Mesendoderm (in vitro differentiated cells): Measurements from ENCODE around the gene DMRT1.
A peak's percentile ranks its signal among the peaks of the same experiment; 100 is the strongest.
"Not testable (repeated sequence)": the region's sequence is repeated elsewhere in the genome, so short reads cannot be mapped to it uniquely, and the experiment has no call there.

Experiments
- DNase-seq: peaks from one replicate; pipeline ENCODE4 v3.0.0; 2013
- H2AK5ac ChIP-seq: 2 replicates; pipeline ENCODE4 v1.6.1; 2013; ENCODE audit warnings: low read length, inconsistent platforms
- H2BK120ac ChIP-seq: 2 replicates; pipeline ENCODE4 v1.6.1; 2013; ENCODE audit warnings: low read depth, mild to moderate bottlenecking, low read length, moderate library complexity, mixed read lengths
- H2BK15ac ChIP-seq: replicated peaks from 2 replicates; pipeline ENCODE4 v1.6.1; 2013; ENCODE audit warnings: low read depth, mild to moderate bottlenecking, moderate library complexity
- H2BK5ac ChIP-seq: 2 replicates; pipeline ENCODE4 v1.6.1; 2013; ENCODE audit warnings: low read length, inconsistent platforms
- H3K18ac ChIP-seq: 2 replicates; pipeline ENCODE4 v1.6.1; 2013; ENCODE audit warnings: mild to moderate bottlenecking, low read length, mixed read lengths
- H3K23ac ChIP-seq: one replicate; pipeline ENCODE4 v1.6.1; 2013; ENCODE audit warnings: low read length
- H3K27ac ChIP-seq: 2 replicates; pipeline ENCODE4 v1.5.1; 2013; ENCODE audit warnings: low read depth, mild to moderate bottlenecking, inconsistent platforms, low read length, moderate library complexity
- H3K27me3 ChIP-seq: 2 replicates; pipeline ENCODE4 v1.6.1; 2013; ENCODE audit warnings: low read length, control low read depth, mild to moderate bottlenecking, inconsistent platforms; ENCODE audit not compliant: insufficient read depth, poor library complexity
- H3K36me3 ChIP-seq: 2 replicates; pipeline ENCODE4 v1.6.1; 2013; ENCODE audit warnings: low read length, inconsistent platforms; ENCODE audit not compliant: control insufficient read depth, insufficient read depth
- H3K4ac ChIP-seq: one replicate; pipeline ENCODE4 v1.6.1; 2013; ENCODE audit warnings: low read depth, mild to moderate bottlenecking, low read length, moderate library complexity
- H3K4me1 ChIP-seq: 2 replicates; pipeline ENCODE4 v1.6.1; 2013; ENCODE audit warnings: low read depth, low read length, inconsistent platforms; ENCODE audit not compliant: control insufficient read depth
- H3K4me2 ChIP-seq: 2 replicates; pipeline ENCODE4 v1.6.1; 2013; ENCODE audit warnings: low read length
- H3K4me3 ChIP-seq: 2 replicates; pipeline ENCODE4 v1.5.1; 2013; ENCODE audit warnings: mild to moderate bottlenecking, low read length
- H3K56ac ChIP-seq: one replicate; pipeline ENCODE4 v1.6.1; 2013; ENCODE audit warnings: low read length
- H3K79me1 ChIP-seq: 2 replicates; pipeline ENCODE4 v1.6.1; 2013; ENCODE audit warnings: low read length, inconsistent platforms
- H3K79me2 ChIP-seq: 2 replicates; pipeline ENCODE4 v1.6.1; 2013; ENCODE audit warnings: mild to moderate bottlenecking, low read length; ENCODE audit not compliant: control insufficient read depth, insufficient read depth
- H3K9ac ChIP-seq: 2 replicates; pipeline ENCODE4 v1.6.1; 2013; ENCODE audit warnings: low read length, inconsistent platforms
- H4K5ac ChIP-seq: one replicate; pipeline ENCODE4 v1.6.1; 2013; ENCODE audit warnings: low read length
- H4K8ac ChIP-seq: one replicate; pipeline ENCODE4 v1.6.1; 2013; ENCODE audit warnings: low read depth, mild to moderate bottlenecking, control low read depth, low read length, moderate library complexity
- WGBS: extraction: QIAGEN DNeasy Blood & Tissue Kit; methylation state at CpG from one replicate; pipeline ENCODE4 v1.1.7; 2013; ENCODE audit warnings: low lambda C conversion rate, missing lambda C conversion rate; ENCODE audit not compliant: insufficient coverage; ENCODE audit errors: extremely low coverage; 5-methylcytosine and 5-hydroxymethylcytosine counted together

DMRT1 gene

DNA sequence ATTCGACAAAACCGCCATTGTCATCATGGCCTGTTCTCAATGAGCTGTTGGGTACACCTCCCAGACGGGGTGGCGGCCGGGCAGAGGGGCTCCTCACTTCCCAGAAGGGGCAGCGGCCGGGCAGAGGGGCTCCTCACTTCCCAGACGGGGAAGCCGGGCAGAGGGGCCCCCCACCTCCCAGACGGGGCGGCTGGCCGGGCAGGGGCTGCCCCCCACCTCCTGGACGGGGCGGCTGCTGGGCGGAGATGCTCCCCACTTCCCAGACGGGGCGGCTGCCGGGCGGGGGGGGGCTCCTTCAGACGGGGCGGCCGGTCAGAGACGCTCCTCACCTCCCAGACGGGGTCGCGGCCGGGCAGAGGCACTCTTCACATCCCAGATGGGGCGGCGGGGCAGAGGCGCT, 20.0 kb downstream of the DMRT1 start:
- H3K36me3 ChIP-seq, H3K27me3 ChIP-seq, H3K79me2 ChIP-seq, H4K8ac ChIP-seq, H2AK5ac ChIP-seq, H3K9ac ChIP-seq, H3K4me3 ChIP-seq, H4K5ac ChIP-seq, H3K23ac ChIP-seq, H3K56ac ChIP-seq, H2BK120ac ChIP-seq, H3K4ac ChIP-seq, H3K79me1 ChIP-seq, H3K27ac ChIP-seq, H2BK5ac ChIP-seq, DNase-seq, H3K4me2 ChIP-seq, H2BK15ac ChIP-seq, H3K18ac ChIP-seq, H3K4me1 ChIP-seq: not testable (repeated sequence)
- WGBS = no CpG with 5 or more reads among the region's 30 CpGs

GRCh38 chr9:875119-875962, 33.8 kb downstream of the DMRT1 start:
- H2BK120ac ChIP-seq = no peak overlapping the region
- no peak overlapping the region for H3K23ac ChIP-seq
- no peak overlapping the region for H4K5ac ChIP-seq
- no peak overlapping the region for H3K9ac ChIP-seq
- H3K27ac ChIP-seq = no peak overlapping the region
- H3K36me3 ChIP-seq = no peaks in the 10 kb centered on the region
- no peak overlapping the region for H3K4me3 ChIP-seq
- H3K79me2 ChIP-seq = no peaks in the 10 kb centered on the region
- no peaks in the 10 kb centered on the region for H3K79me1 ChIP-seq
- no peak overlapping the region for H2AK5ac ChIP-seq
- H3K56ac ChIP-seq = no peak overlapping the region
- DNase-seq = peak; percentile 22
- WGBS = no CpG with 5 or more reads among the region's 10 CpGs
- H4K8ac ChIP-seq = no peak overlapping the region
- no peak overlapping the region for H2BK15ac ChIP-seq
- no peak overlapping the region for H2BK5ac ChIP-seq
- no peak overlapping the region for H3K18ac ChIP-seq
- H3K4me2 ChIP-seq = no peak overlapping the region
- H3K4ac ChIP-seq = no peak overlapping the region
- H3K27me3 ChIP-seq = no peaks in the 10 kb centered on the region
- H3K4me1 ChIP-seq = no peaks in the 10 kb centered on the region

GRCh38 chr9:876425-876824, 34.9 kb downstream of the DMRT1 start:
- Histone ChIP-seq H3K36me3 (no peaks in the 10 kb centered on the region), H3K23ac (no peak overlapping the region), H2BK5ac (no peak overlapping the region), H3K56ac (no peak overlapping the region), H2AK5ac (no peak overlapping the region), H3K4me1 (no peaks in the 10 kb centered on the region), H3K79me2 (no peaks in the 10 kb centered on the region), H4K5ac (no peak overlapping the region), H3K27me3 (no peaks in the 10 kb centered on the region), H2BK120ac (no peak overlapping the region), H3K27ac (no peak overlapping the region), H3K18ac (no peak overlapping the region), H2BK15ac (no peak overlapping the region), H4K8ac (no peak overlapping the region), H3K4ac (no peak overlapping the region), H3K9ac (no peak overlapping the region), H3K79me1 (no peaks in the 10 kb centered on the region), H3K4me2 (no peak overlapping the region), H3K4me3 (no peak overlapping the region)
- no CpG with 5 or more reads among the region's 4 CpGs for WGBS
- no peak for DNase-seq

DNA sequence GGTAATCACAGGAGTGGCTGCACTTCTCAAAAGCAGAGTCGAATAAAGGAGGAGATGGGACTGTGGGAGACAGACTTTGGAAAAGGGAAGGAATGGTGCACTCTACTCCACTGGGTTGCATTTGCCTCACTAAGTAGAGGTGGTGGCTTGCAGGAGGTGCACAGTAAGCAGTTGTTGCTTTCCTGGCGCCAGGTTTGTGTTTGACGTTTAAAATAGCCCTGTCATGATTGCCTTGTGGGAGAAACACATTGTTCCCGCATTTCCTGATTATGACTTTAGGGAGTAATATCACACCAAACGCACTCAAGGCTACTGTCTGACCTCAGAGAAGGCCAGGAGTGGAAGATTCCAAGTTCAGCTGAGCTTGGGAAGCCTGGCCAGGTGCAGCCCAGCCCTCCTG, 36.7 kb downstream of the DMRT1 start:
- Histone ChIP-seq H3K18ac (no peak overlapping the region), H3K79me2 (no peaks in the 10 kb centered on the region), H2BK15ac (no peak overlapping the region), H3K9ac (no peak overlapping the region), H3K36me3 (no peaks in the 10 kb centered on the region), H3K27me3 (no peaks in the 10 kb centered on the region), H4K5ac (no peak overlapping the region), H2BK5ac (no peak overlapping the region), H3K27ac (no peak overlapping the region), H2AK5ac (no peak overlapping the region), H3K4ac (no peak overlapping the region), H4K8ac (no peak overlapping the region), H3K23ac (no peak overlapping the region), H3K4me3 (no peak overlapping the region), H3K4me2 (no peak overlapping the region), H3K56ac (no peak overlapping the region), H3K4me1 (no peaks in the 10 kb centered on the region), H3K79me1 (no peaks in the 10 kb centered on the region), H2BK120ac (no peak overlapping the region)
- no peak for DNase-seq
- no CpG with 5 or more reads among the region's 5 CpGs for WGBS

DNA sequence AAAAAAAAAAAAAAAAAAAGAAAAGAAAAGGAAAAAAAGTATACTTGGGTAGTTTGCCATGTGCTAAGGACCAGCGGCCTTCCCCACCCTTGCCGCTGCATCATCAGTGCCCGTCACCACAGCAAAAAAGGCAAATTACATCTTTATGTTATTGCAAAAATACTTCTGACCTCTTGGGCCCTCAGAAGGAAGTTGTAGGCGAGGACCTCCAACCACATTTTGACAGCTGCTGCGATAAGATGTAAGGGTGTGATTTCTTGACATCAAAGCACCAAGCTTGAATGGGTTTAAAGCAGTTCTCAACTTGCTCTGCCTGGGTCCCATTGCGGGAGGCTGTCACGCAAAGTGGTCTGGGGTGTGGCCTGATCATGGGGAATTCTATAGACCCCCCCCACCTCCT, 39.2 kb downstream of the DMRT1 start:
- H3K27me3 ChIP-seq = no peaks in the 10 kb centered on the region
- H3K27ac ChIP-seq = no peak overlapping the region
- DNase-seq = no peak
- H2BK120ac ChIP-seq = no peak overlapping the region
- no peak overlapping the region for H2BK15ac ChIP-seq
- no peak overlapping the region for H4K5ac ChIP-seq
- no peaks in the 10 kb centered on the region for H3K4me1 ChIP-seq
- H2AK5ac ChIP-seq = no peak overlapping the region
- H3K23ac ChIP-seq = no peak overlapping the region
- H3K18ac ChIP-seq = no peak overlapping the region
- no peaks in the 10 kb centered on the region for H3K79me1 ChIP-seq
- H3K79me2 ChIP-seq = no peaks in the 10 kb centered on the region
- WGBS = no CpG with 5 or more reads among the region's 7 CpGs
- no peak overlapping the region for H3K56ac ChIP-seq
- H3K4ac ChIP-seq = no peak overlapping the region
- H3K4me3 ChIP-seq = no peak overlapping the region
- no peak overlapping the region for H3K9ac ChIP-seq
- no peak overlapping the region for H3K4me2 ChIP-seq
- H4K8ac ChIP-seq = no peak overlapping the region
- no peaks in the 10 kb centered on the region for H3K36me3 ChIP-seq
- H2BK5ac ChIP-seq = no peak overlapping the region

GRCh38 chr9:882416-882924, 41.0 kb downstream of the DMRT1 start:
- H3K23ac ChIP-seq = no peak overlapping the region
- no peak overlapping the region for H3K4ac ChIP-seq
- no peaks in the 10 kb centered on the region for H3K79me1 ChIP-seq
- H3K4me1 ChIP-seq = no peaks in the 10 kb centered on the region
- no peaks in the 10 kb centered on the region for H3K27me3 ChIP-seq
- H4K8ac ChIP-seq = no peak overlapping the region
- no CpG with 5 or more reads among the region's 4 CpGs for WGBS
- no peak overlapping the region for H3K9ac ChIP-seq
- no peaks in the 10 kb centered on the region for H3K36me3 ChIP-seq
- no peak overlapping the region for H3K4me2 ChIP-seq
- H3K56ac ChIP-seq = no peak overlapping the region
- H3K4me3 ChIP-seq = no peak overlapping the region
- no peak overlapping the region for H2BK15ac ChIP-seq
- no peak overlapping the region for H4K5ac ChIP-seq
- no peak overlapping the region for H2BK5ac ChIP-seq
- H3K18ac ChIP-seq = no peak overlapping the region
- H3K79me2 ChIP-seq = no peaks in the 10 kb centered on the region
- no peak overlapping the region for H2BK120ac ChIP-seq
- H3K27ac ChIP-seq = no peak overlapping the region
- H2AK5ac ChIP-seq = no peak overlapping the region
- peak; percentile 83 for DNase-seq
